Natural killer cell (primary cell): Measurements from ENCODE around the gene PER1. TPM values are rescaled to one million over a fixed set of nuclear protein-coding genes. Genes with fewer than 3 reads are reported as not detected.

ENCODE experiments used
- ATAC-seq, 3 donors: fragments of 150-1000 bp in 2 of 3; fragments of 200-7000 bp in 1 of 3; cut with Tn5 transposase; 1 replicate in 1 of 3; 2 replicates in 2 of 3; pipeline ENCODE4 v1.10.0; 2021; ENCODE audit warnings: mild to moderate bottlenecking in 2 of 3, moderate library complexity in 2 of 3
- DNase-seq, 2 donors: peaks; one replicate each; pipeline versions ENCODE4 v3.0.0 to v3.0.0-alpha.2; 2013 to 2021; ENCODE audit warnings: mixed read lengths in 1 of 2
- H3K27ac ChIP-seq: one replicate; pipeline ENCODE4 v1.5.1; 2013; ENCODE audit warnings: mild to moderate bottlenecking, low read length
- H3K27me3 ChIP-seq: one replicate; pipeline ENCODE4 v1.6.1; 2013; ENCODE audit warnings: low read length; ENCODE audit not compliant: control insufficient read depth, insufficient read depth
- H3K36me3 ChIP-seq: one replicate; pipeline ENCODE4 v1.6.1; 2013; ENCODE audit warnings: low read length; ENCODE audit not compliant: control insufficient read depth, insufficient read depth
- H3K4me1 ChIP-seq: one replicate; pipeline ENCODE4 v1.6.1; 2013; ENCODE audit warnings: low read length; ENCODE audit not compliant: control insufficient read depth, insufficient read depth
- H3K4me3 ChIP-seq: one replicate; pipeline ENCODE4 v1.5.1; 2013; ENCODE audit warnings: low read length
- H3K9me3 ChIP-seq: one replicate; pipeline ENCODE4 v1.6.1; 2013; ENCODE audit warnings: low read length; ENCODE audit not compliant: control insufficient read depth, insufficient read depth
- H3K27ac Mint-ChIP-seq, 2 donors: one replicate each; pipeline ENCODE4 v1.8.0; 2022; ENCODE audit warnings: mild to moderate bottlenecking in 2 of 2, mixed read lengths in 2 of 2, moderate library complexity in 1 of 2
- H3K27me3 Mint-ChIP-seq, 2 donors: one replicate each; pipeline ENCODE4 v1.8.0; 2022; ENCODE audit warnings: low read depth in 2 of 2, mixed read lengths in 2 of 2
- H3K36me3 Mint-ChIP-seq: one replicate; pipeline ENCODE4 v1.8.0; 2022; ENCODE audit warnings: mixed read lengths
- H3K4me1 Mint-ChIP-seq, 2 donors: one replicate each; pipeline ENCODE4 v1.8.0; 2022; ENCODE audit warnings: mixed read lengths in 2 of 2
- H3K4me3 Mint-ChIP-seq: one replicate; pipeline ENCODE4 v1.8.0; 2022; ENCODE audit warnings: mild to moderate bottlenecking, moderate library complexity, mixed read lengths
- H3K9me3 Mint-ChIP-seq, 2 donors: one replicate each; pipeline ENCODE4 v1.8.0; 2022; ENCODE audit warnings: mixed read lengths in 2 of 2
- WGBS: methylation state at CpG from one replicate; pipeline ENCODE4 v1.1.7; 2013; ENCODE audit warnings: missing lambda C conversion rate; ENCODE audit not compliant: insufficient coverage; 5-methylcytosine and 5-hydroxymethylcytosine counted together
- intact Hi-C: fragments of 100-400 bp; cut with micrococcal nuclease; formaldehyde crosslinking; loops from one replicate; pipeline ENCODE4 v1.14.2; 2022
- total RNA-seq, 4 donors: library from RNA; stranded (reverse); fragments of 120-200 nt in 1 of 4; gene quantifications; one replicate each; pipeline versions ENCODE4 v1.2.3 to v1.2.4, GENCODE V29; 2013 to 2022
- TF ChIP-seq, protein P1 (sequence below): fragments of 200-600 bp; IDR thresholded peaks from one replicate; pipeline ENCODE4 v1.8.0; 2022; ENCODE audit warnings: antibody characterized with exemption

The PER1 gene
- total RNA-seq, 3 donors from 2014 or later (not counting 1 experiment from before 2014, with no cell fraction given), result 636 to 1,422 (median 923) TPM

DNA sequence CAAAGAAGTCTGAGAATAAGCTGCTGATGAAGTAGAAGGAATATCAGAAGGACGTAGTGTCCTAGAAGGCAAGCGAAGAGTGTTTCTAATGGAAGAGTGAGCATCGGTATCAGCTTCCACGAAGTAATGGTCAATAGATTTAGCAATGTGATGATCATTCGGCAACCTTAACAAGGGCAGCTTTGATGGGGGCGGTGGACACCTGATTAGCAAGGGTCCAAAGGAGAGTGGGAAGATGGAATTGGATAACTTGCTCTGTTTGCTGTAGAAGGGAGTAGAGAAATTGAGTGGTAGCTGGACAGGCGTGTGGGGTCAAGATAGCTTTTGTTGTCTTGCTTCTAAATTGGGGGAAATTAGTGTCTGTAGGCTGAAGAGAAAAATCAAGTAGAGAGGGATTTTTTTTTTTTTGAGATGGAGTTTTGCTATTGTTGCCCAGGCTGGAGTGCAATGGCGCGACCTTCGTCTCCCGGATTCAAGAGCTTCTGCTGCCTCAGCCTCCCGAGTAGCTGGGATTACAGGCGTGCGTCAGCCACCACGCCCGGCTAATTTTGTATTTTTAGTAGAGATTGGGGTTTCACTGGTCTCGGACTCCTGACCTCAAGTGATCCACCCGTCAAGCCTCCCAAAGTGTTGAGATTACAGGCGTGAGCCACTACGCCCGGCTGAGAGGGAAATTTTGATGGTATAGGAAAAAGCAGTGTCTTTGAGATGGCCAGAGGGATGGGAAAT is 14.4 kb downstream of the PER1 start:
- Histone ChIP-seq H3K27ac (peak overlapping the region; percentile 96), H3K36me3 (peaks cover 22% of the 10 kb centered on the region), H3K9me3 (no peaks in the 10 kb centered on the region), H3K4me3 (peak overlapping the region; percentile 65), H3K4me1 (peaks cover 28% of the 10 kb centered on the region), H3K27me3 (no peaks in the 10 kb centered on the region)
- Mint-ChIP-seq H3K4me3 (no peak overlapping the region), H3K4me1 (no peaks in the 10 kb centered on the region), H3K36me3 (no peaks in the 10 kb centered on the region), H3K27ac (no peak overlapping the region), H3K9me3 (no peaks in the 10 kb centered on the region), H3K27me3 (no peaks in the 10 kb centered on the region)
- TF ChIP-seq, protein P1, sequence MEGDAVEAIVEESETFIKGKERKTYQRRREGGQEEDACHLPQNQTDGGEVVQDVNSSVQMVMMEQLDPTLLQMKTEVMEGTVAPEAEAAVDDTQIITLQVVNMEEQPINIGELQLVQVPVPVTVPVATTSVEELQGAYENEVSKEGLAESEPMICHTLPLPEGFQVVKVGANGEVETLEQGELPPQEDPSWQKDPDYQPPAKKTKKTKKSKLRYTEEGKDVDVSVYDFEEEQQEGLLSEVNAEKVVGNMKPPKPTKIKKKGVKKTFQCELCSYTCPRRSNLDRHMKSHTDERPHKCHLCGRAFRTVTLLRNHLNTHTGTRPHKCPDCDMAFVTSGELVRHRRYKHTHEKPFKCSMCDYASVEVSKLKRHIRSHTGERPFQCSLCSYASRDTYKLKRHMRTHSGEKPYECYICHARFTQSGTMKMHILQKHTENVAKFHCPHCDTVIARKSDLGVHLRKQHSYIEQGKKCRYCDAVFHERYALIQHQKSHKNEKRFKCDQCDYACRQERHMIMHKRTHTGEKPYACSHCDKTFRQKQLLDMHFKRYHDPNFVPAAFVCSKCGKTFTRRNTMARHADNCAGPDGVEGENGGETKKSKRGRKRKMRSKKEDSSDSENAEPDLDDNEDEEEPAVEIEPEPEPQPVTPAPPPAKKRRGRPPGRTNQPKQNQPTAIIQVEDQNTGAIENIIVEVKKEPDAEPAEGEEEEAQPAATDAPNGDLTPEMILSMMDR, result no peak
- intact Hi-C loops, result loop anchor here (1.0 to 5.0 kb wide), 5 partner anchors 13 to 906 kb away; partner anchors contain the start of gene DVL2
- no peak for ATAC-seq
- DNase-seq, result no peak
- 25% methylated on average over 21 of the region's 21 CpGs for WGBS

- WGBS, result 85% methylated on average over 4 of the region's 4 CpGs
- DNase-seq, result no peak
- no peaks in the 10 kb centered on the region for H3K36me3 Mint-ChIP-seq
- Histone ChIP-seq H3K4me1 (peaks cover 13% of the 10 kb centered on the region), H3K27me3 (no peaks in the 10 kb centered on the region), H3K9me3 (no peaks in the 10 kb centered on the region), H3K36me3 (no peaks in the 10 kb centered on the region), H3K4me3 (no peak overlapping the region), H3K27ac (no peak overlapping the region)
- no peak overlapping the region for H3K27ac Mint-ChIP-seq
- TF ChIP-seq, protein P1, result no peak
- H3K27me3 Mint-ChIP-seq, result peaks cover 10 to 12% of the 10 kb centered on the region in 2 donors
- no peaks in the 10 kb centered on the region for H3K9me3 Mint-ChIP-seq
- H3K4me1 Mint-ChIP-seq, result no peaks in the 10 kb centered on the region
- H3K4me3 Mint-ChIP-seq, result no peak overlapping the region
- intact Hi-C loops, result no loop called here
- no peak for ATAC-seq
Measured at GRCh38 chr17:8133941-8134340, 18.3 kb downstream of the PER1 start.

- Histone ChIP-seq H3K27me3 (no peaks in the 10 kb centered on the region), H3K36me3 (no peaks in the 10 kb centered on the region), H3K4me1 (peaks cover 9% of the 10 kb centered on the region), H3K27ac (no peak overlapping the region), H3K9me3 (no peaks in the 10 kb centered on the region), H3K4me3 (no peak overlapping the region)
- H3K9me3 Mint-ChIP-seq, result no peaks in the 10 kb centered on the region
- WGBS, result 88% methylated on average over 12 of the region's 12 CpGs
- H3K27me3 Mint-ChIP-seq, result peaks cover 10 to 12% of the 10 kb centered on the region in 2 donors
- intact Hi-C loops, result no loop called here
- no peaks in the 10 kb centered on the region for H3K36me3 Mint-ChIP-seq
- H3K27ac Mint-ChIP-seq, result no peak overlapping the region
- ATAC-seq (no peak), DNase-seq (no peak)
- TF ChIP-seq, protein P1, result no peak
- H3K4me3 Mint-ChIP-seq, result no peak overlapping the region
- no peaks in the 10 kb centered on the region for H3K4me1 Mint-ChIP-seq
Measured at GRCh38 chr17:8133399-8133798, 18.8 kb downstream of the PER1 start.
